NT2/D1 (cell line): Measurements from ENCODE around the gene PIGS.

ENCODE experiments used
- SUZ12 ChIP-seq: IDR thresholded peaks from 2 replicates; pipeline ENCODE4 v1.6.1; 2011; ENCODE audit not compliant: insufficient read length, insufficient read depth; ENCODE audit errors: extremely low read depth
- YY1 ChIP-seq: IDR thresholded peaks from 2 replicates; pipeline ENCODE4 v1.6.1; 2011; ENCODE audit not compliant: insufficient read length, insufficient read depth

- TF ChIP-seq YY1 (no peak), SUZ12 (no peak)
Measured at GRCh38 chr17:28598389-28598788, 27.1 kb upstream of the PIGS start.
